HG03520 (cell line): Measurements from ENCODE around the gene CHST13.

Experiments used
- ATAC-seq: cut with Tn5 transposase; IDR thresholded peaks from one replicate; pipeline ENCODE4 v1.9.1; 2021; ENCODE audit warnings: mild to moderate bottlenecking, moderate library complexity; ENCODE audit not compliant: unreplicated experiment

CHST13 gene

GRCh38 chr3:126487151-126487771, 36.7 kb upstream of the CHST13 start:
- ATAC-seq, result no peak

GRCh38 chr3:126488185-126488584, 35.8 kb upstream of the CHST13 start:
- no peak for ATAC-seq

- no peak for ATAC-seq
These were observed 34.9 kb upstream of the CHST13 start for GRCh38 chr3:126488886-126489569.

GRCh38 chr3:126490619-126491018, 33.3 kb upstream of the CHST13 start:
- no peak for ATAC-seq

GRCh38 chr3:126491221-126492013, 32.5 kb upstream of the CHST13 start:
- no peak for ATAC-seq

GRCh38 chr3:126493051-126493450, 30.9 kb upstream of the CHST13 start:
- no peak for ATAC-seq

- ATAC-seq, result no peak
These were observed 30.2 kb upstream of the CHST13 start for GRCh38 chr3:126493739-126494138.

- no peak for ATAC-seq
These were observed 29.6 kb upstream of the CHST13 start for GRCh38 chr3:126494204-126494969.

- no peak for ATAC-seq
These were observed 29.1 kb upstream of the CHST13 start for GRCh38 chr3:126494970-126495230.

GRCh38 chr3:126495786-126496185, 28.2 kb upstream of the CHST13 start:
- ATAC-seq, result no peak

GRCh38 chr3:126496894-126497850, 26.8 kb upstream of the CHST13 start:
- no peak for ATAC-seq

GRCh38 chr3:126497956-126498355, 26.0 kb upstream of the CHST13 start:
- ATAC-seq, result no peak

GRCh38 chr3:126498461-126498860, 25.5 kb upstream of the CHST13 start:
- ATAC-seq, result no peak

- ATAC-seq, result no peak
These were observed 25.0 kb upstream of the CHST13 start for GRCh38 chr3:126498929-126499328.

- no peak for ATAC-seq
These were observed 24.6 kb upstream of the CHST13 start for GRCh38 chr3:126499401-126499800.

GRCh38 chr3:126500016-126500415, 23.9 kb upstream of the CHST13 start:
- ATAC-seq, result no peak

- no peak for ATAC-seq
These were observed 22.9 kb upstream of the CHST13 start for GRCh38 chr3:126501054-126501453.

- ATAC-seq, result no peak
These were observed 22.2 kb upstream of the CHST13 start for GRCh38 chr3:126501736-126502135.

GRCh38 chr3:126502656-126503055, 21.3 kb upstream of the CHST13 start:
- ATAC-seq, result no peak

- no peak for ATAC-seq
These were observed 20.3 kb upstream of the CHST13 start for GRCh38 chr3:126503701-126504100.
